ENCODE measurements around the gene SLC7A10. TPM values are rescaled to one million over a fixed set of nuclear protein-coding genes. Genes with fewer than 3 reads are reported as not detected.
"Not testable (repeated sequence)": the region's sequence is repeated elsewhere in the genome, so short reads cannot be mapped to it uniquely, and the experiment has no call there.

SLC7A10 gene
- total RNA-seq, 1 experiment from 2014 or later = not detected

GRCh38 chr19:33226550-33227241 lies 1.0 kb upstream of the SLC7A10 start:
- no peak for DNase-seq (ENCODE audit: low read depth)
- in situ Hi-C loops (cut with HindIII; ENCODE audit: low pct_unique_long_range_greater_than_20kb, low sequenced_read_pairs) = no loop called here

DNA sequence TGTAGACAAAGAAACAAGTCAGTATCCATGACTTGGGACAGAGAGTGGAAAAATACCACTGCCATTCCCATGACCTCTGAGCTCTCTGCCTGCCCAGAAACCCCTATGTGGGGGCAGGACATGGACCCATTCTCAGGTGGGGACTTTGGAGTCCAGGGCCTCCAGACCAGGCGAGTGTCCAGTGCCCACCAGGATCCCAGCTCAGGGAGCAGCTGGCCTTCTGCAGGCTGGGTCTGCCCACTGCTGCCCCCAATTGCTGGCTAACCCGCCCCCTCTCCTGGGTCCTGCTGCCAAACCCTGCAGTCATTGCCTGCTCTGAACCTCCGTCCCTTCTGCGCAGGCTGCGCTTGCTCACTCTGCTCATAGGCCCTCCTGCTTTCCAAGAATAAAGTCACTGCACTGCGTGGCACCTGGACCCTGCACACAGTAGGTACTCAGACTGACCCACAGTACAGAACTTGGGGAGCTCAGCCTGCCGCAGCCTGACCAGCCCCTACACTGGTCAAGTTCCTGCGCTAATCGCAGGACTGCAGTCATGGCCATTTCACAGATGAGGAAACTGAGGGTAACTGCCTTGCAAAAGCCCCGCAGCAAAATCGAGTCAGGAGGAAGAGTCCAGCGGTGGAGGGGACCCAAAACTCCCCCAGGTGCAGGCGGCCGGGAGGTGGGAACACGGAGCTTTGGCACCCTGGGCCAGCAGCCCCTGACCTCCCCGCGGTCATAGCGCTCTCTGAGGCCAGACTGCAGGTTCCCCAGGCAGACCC lies 774 bp downstream of the SLC7A10 start:
- DNase-seq (ENCODE audit: low read depth) = no peak
- in situ Hi-C loops (cut with HindIII; ENCODE audit: low pct_unique_long_range_greater_than_20kb, low sequenced_read_pairs) = no loop called here

- DNase-seq (ENCODE audit: low read depth); in situ Hi-C loops (cut with HindIII; ENCODE audit: low pct_unique_long_range_greater_than_20kb, low sequenced_read_pairs): not testable (repeated sequence)
These were observed 3.4 kb downstream of the SLC7A10 start for GRCh38 chr19:33222255-33222654.

GRCh38 chr19:33221638-33222037 lies 4.0 kb downstream of the SLC7A10 start:
- in situ Hi-C loops (cut with HindIII; ENCODE audit: low pct_unique_long_range_greater_than_20kb, low sequenced_read_pairs) = no loop called here
- DNase-seq (ENCODE audit: low read depth) = no peak

DNA sequence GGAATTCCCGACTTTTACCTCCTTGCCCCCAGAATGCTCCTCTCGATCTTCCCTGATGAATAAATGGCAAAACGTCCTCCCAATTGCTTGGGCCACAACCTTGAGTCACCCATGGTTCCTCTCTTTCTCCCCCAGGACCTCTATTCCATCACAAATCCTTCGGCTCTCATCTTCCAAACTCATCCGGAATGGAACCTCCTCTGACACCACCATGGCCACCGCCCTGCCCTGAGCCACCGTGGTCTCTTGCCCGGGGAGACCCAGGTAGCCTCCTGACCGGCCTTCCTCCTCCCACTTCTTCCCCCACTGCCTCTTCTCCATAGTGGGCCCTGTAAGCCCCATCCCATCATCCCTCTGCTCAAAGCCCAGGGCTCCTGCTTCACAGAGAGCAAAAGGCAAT lies 4.9 kb downstream of the SLC7A10 start:
- no peak for DNase-seq (ENCODE audit: low read depth)

GRCh38 chr19:33220115-33220514 lies 5.5 kb downstream of the SLC7A10 start:
- in situ Hi-C loops (cut with HindIII; ENCODE audit: low pct_unique_long_range_greater_than_20kb, low sequenced_read_pairs) = no loop called here

More for the DNA sequence above, 4.9 kb downstream of the SLC7A10 start:
- in situ Hi-C loops (cut with HindIII; ENCODE audit: low pct_unique_long_range_greater_than_20kb, low sequenced_read_pairs) = no loop called here

DNA sequence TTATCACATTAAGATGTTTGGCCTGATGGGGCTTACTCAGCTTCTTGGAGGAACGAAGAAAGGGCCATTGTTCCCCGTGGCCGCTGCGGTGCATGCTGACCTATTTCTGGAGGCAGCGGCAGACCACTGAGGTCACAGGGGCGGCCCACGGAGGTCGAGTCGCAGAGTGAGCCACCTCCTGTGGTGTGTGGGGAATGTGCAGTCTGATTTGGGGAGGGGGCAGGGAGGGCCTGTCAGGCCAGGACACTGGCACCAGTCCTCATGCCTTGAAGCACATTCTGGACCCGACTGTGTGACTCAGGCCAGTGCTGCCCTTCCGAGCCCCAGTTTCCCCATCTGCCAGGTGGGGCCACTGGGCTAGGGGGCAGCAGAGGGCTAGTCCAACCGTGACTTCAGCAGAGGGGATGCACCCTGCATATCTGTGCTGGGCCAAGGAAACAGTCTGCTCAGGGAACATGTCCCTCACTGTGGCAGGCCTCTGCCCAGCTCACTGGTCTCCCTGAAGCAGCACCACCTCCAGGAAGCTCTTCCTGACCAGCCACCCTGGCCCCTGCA lies 6.3 kb downstream of the SLC7A10 start:
- DNase-seq (ENCODE audit: low read depth) = no peak
- in situ Hi-C loops (cut with HindIII; ENCODE audit: low pct_unique_long_range_greater_than_20kb, low sequenced_read_pairs) = no loop called here

More at GRCh38 chr19:33220115-33220514, 5.5 kb downstream of the SLC7A10 start:
- no peak for DNase-seq (ENCODE audit: low read depth)

DNA sequence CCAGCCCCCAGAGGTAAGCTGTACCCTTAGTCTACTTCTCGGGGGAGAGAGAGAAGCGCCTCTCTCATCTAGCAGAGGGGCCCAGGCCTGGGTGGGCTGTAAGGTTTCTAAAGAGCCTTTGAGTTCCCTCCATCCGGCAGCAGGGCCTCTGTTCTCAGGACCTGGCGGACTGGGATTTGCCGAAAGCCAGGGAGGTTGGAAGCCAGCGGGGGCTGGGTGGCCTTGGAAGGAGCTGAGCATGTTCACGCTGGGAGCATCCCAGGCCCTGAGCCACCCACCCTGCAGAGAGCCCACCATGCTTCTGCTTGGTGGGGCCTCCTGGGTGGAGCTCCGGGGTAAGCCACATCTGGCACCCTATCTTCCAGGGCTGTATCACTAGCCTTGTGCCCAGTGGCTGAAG lies 7.8 kb downstream of the SLC7A10 start:
- DNase-seq (ENCODE audit: low read depth) = no peak
- in situ Hi-C loops (cut with HindIII; ENCODE audit: low pct_unique_long_range_greater_than_20kb, low sequenced_read_pairs) = no loop called here

GRCh38 chr19:33216198-33216830 lies 9.3 kb downstream of the SLC7A10 start:
- DNase-seq (ENCODE audit: low read depth) = no peak
- in situ Hi-C loops (cut with HindIII; ENCODE audit: low pct_unique_long_range_greater_than_20kb, low sequenced_read_pairs) = no loop called here

DNA sequence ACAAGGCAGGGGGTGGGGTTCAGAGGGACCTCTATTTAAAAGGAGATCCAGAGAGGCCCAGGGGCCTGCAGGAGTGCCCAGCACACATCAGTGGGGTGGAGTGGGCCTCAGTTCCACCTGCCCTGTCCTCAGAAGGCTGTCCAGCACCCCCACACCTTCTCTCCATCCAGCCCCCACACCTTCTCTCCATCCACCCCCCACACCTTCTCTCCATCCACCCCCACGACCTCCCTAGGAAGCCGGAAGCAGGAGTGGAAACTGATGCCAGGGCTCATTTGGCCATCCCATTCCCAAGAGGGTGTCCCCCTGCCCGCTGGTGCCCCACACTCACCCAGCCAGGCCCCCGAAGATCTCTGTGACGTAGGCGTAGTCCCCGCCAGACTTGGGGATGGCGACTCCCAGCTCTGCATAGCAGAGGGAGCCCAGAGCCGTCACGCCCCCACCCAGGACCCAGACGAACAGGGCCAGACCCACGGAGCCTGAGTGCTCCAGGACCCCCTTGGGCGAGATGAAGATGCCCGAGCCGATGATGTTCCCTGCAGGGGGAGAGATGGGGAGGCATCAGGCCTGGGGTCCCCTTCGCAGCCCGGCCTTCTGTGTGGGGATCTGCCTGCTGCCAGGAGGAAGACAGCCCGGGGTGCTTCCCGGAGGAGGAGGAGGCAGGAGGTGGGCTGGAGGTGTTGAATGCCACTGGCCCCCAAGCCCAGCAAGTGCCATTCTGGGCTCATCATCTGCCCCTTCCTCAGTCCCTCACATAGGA lies 10.0 kb downstream of the SLC7A10 start:
- DNase-seq (ENCODE audit: low read depth) = no peak
- in situ Hi-C loops (cut with HindIII; ENCODE audit: low pct_unique_long_range_greater_than_20kb, low sequenced_read_pairs) = no loop called here

DNA sequence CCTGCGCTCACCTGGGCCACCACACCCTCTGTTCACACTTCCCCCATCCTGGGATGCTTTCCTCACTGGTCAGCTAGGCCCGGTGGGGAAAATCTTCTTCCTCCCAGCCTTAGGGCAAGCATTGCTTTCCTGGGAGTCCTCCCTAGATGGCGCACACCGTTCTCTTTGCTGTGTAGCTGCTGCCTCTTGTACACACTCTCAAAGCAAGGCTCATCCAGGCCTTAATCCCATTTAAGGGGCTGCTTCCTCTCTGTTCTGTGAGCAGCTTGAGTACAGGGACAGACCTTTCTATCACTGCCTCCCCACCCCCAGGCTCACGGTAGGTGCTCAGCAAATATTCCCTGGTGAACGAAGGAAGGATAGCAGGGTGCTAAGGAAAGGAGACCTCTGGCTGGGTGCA lies 11.1 kb downstream of the SLC7A10 start:
- no peak for DNase-seq (ENCODE audit: low read depth)
- in situ Hi-C loops (cut with HindIII; ENCODE audit: low pct_unique_long_range_greater_than_20kb, low sequenced_read_pairs) = no loop called here

DNA sequence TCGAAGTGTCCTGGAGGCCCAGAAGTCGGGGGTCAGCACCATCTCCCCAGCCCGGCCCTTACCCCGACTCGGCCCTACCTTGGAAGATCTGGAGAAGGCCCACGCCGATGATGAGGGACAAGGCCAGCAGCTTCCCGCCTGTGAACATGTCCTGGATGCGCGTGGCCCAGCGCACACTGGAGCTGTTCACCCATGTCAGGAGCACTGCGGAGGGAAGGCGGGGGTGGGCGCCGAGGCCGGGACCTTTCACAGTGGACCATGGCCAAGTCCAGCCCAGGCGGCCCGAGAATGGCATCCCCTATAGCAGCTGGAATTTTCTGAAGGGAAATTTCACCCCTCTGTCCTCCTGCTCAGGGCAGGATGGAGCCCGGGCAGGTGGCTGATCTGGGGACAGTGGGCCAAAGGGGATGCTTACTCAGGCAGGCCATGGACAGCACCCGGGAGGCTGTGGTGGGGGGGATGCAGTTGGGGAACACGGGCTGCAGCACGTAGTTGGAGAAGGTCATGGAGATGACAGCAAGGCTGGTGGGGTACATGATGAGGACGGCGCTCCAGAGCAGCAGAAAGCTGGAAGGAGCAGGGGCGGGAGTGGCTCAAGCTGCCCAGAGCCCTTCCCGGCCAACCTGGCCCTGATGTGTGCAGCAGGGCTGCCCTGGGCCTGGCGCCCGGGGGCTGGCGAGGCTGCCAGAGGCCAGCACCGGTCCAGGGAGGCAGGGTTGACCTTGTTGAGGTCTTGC lies 13.0 kb downstream of the SLC7A10 start:
- in situ Hi-C loops (cut with HindIII; ENCODE audit: low pct_unique_long_range_greater_than_20kb, low sequenced_read_pairs) = no loop called here
- no peak for DNase-seq (ENCODE audit: low read depth)

DNA sequence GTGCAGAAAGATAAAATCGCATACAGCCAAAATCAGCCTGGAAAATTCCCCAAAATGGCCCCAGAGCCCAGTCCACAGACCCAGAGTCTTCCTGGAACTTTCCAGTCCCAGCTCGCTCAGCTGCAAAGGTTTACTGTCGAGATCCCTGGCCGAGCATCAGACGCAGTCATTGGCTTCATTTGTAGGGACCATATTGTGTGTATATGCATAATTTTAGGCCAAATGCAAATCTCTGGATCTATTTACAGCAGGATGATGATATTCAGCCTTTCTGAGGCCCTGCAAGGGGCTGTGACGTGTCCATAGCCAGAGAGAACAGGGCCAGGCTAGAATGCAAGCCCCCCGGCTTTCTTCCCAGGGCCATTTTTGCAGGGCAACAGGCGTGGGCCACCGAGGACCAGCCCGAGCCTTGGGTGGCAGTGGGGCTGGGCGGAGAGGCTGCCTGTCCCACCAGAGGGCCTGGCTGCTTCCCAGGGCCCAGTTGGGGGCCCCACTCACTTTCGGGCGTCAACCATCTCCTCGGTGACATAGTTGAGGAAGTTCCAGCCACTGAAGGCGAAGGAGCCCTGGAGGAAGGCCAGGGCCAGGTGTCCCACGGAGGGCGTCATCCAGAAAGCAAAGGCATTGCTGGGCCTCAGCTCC lies 13.7 kb downstream of the SLC7A10 start:
- DNase-seq (ENCODE audit: low read depth) = no peak
- in situ Hi-C loops (cut with HindIII; ENCODE audit: low pct_unique_long_range_greater_than_20kb, low sequenced_read_pairs) = no loop called here

DNA sequence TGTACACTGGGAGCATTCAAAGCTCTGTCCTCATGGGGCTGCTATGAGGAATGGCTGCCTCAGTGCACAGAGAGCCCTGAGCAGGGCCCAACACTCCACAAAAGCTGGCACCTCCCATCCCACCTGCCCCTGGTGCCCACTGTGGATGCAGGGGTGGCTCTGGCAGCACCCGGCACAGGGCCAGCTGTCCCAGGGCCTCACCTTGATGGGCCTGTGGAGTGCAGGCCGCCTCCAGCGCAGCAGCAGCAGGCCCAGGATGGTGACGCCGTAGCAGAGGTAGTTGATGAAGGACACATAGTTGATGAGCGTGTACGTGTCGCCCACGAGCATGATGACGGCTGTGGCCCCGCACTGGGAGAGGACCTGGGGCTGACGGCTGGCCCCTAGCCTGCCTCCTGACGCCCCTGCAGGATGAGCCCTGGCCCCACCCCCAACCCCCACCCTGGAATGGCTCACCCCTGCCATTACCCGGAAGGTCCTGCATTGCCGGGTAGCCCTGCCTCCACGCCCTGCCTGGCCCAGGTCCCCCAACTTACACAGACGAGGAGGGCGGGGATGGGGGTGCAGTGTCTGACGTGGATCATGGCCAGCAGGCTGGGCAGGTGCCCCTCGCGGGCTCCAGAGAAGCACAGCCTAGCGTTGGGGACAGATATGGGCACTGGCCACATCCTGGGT lies 15.2 kb downstream of the SLC7A10 start:
- DNase-seq (ENCODE audit: low read depth) = no peak
- in situ Hi-C loops (cut with HindIII; ENCODE audit: low pct_unique_long_range_greater_than_20kb, low sequenced_read_pairs) = no loop called here

DNA sequence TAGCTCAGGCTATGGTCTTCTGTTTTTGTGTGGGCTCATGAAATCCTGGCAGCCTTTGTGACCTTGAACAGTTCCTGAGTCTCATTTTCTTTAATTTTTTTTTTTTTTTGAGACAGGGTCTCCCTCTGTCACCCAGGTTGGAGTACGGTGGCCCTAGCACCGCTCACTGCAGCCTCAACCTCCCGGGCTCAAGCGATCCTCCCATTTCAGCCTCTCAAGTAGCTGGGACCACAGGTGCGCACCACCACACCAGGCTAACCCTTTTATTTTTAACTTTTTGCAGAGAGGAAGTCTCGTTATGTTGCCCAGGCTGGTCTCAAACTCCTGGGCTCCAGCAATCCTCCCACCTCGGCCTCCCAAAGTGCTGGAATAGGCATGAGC lies 15.8 kb downstream of the SLC7A10 start:
- in situ Hi-C loops (cut with HindIII; ENCODE audit: low pct_unique_long_range_greater_than_20kb, low sequenced_read_pairs); DNase-seq (ENCODE audit: low read depth): not testable (repeated sequence)

DNA sequence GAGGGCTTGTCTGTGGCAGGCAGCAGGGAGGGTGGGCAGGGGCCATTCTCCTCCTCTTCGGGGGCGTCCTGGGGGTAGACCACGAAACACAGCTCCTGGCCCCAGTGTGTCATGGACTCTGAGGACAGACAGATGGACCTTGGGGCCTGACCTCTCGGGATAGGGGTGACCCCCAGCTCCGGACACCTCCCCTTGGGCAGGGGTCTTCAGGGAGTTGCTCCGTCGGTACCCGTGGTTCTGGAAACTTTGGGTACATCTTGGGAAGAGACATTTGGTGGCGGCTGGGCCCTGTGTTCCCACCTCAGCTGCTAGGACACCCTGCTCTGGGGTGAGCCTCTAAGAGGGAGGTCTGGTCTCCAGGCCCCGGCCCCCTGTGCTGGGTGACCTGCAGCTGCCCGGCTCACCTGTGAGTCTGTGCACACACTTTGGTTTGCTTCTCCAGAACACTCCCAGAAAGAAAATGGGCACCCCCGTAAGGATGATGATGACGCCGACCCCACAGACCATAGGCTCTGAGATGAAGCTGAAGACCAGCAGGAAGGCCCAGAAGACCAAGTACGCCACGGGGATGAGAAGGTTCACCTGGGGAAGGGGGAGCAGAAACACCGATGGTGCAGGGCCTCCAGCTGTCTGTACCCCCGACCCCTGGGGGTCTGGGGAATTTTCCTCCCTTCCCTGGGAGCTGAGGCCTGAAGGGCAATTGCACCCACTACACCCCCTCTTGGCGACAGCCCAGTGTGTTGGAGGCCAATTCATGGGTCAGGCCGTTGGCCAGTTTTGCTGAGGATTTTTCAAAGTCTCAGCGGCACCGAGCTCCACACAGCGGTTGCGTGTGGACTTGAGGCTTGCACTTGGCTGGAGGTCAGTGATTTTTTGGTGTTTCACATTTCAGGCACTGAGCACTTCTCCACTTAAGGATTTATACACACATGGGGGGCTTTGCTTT lies 16.5 kb downstream of the SLC7A10 start:
- DNase-seq (ENCODE audit: low read depth) = no peak
- in situ Hi-C loops (cut with HindIII; ENCODE audit: low pct_unique_long_range_greater_than_20kb, low sequenced_read_pairs) = no loop called here
